GM23338 (cell line): ENCODE measurements around the gene RRBP1. TPM values are rescaled to one million over a fixed set of nuclear protein-coding genes. Genes with fewer than 3 reads are reported as not detected.

Experiments used
- ATAC-seq: fragments of 200-7000 bp; cut with Tn5 transposase; 3 replicates; pipeline ENCODE4 v1.9.1; 2020
- DNase-seq: peaks from one replicate; pipeline ENCODE4 v3.0.0-alpha.2; 2015; ENCODE audit warnings: low spot score
- H2AFZ ChIP-seq: fragments of 200-600 bp; sonication (generic); 2 replicates; pipeline ENCODE4 v1.8.0; 2016; ENCODE audit warnings: antibody characterized with exemption, mild to moderate bottlenecking, moderate library complexity
- H3F3A ChIP-seq: fragments of 200-600 bp; sonication (generic); replicated peaks from 2 replicates; pipeline ENCODE4 v1.8.0; 2017; ENCODE audit warnings: antibody characterized with exemption, mixed run types, low read depth
- H3K27ac ChIP-seq: fragments of 200-600 bp; sonication (generic); 2 replicates; pipeline ENCODE4 v1.6.1; 2016; ENCODE audit warnings: low read depth
- H3K27me3 ChIP-seq: fragments of 200-600 bp; sonication (generic); 2 replicates; pipeline ENCODE4 v1.8.0; 2016; ENCODE audit warnings: mild to moderate bottlenecking, mixed run types, moderate library complexity; ENCODE audit not compliant: insufficient read depth
- H3K36me3 ChIP-seq: fragments of 200-600 bp; sonication (generic); 2 replicates; pipeline ENCODE4 v1.8.0; 2016; ENCODE audit warnings: mild to moderate bottlenecking; ENCODE audit not compliant: insufficient read depth
- H3K4me1 ChIP-seq: fragments of 200-600 bp; sonication (generic); 2 replicates; pipeline ENCODE4 v1.8.0; 2016; ENCODE audit warnings: mild to moderate bottlenecking, moderate library complexity; ENCODE audit not compliant: insufficient read depth
- H3K4me2 ChIP-seq: fragments of 200-600 bp; sonication (generic); 2 replicates; pipeline ENCODE4 v1.7.1; 2017; ENCODE audit warnings: mixed run types
- H3K4me3 ChIP-seq: fragments of 200-600 bp; sonication (generic); 2 replicates; pipeline ENCODE4 v1.6.1; 2016; ENCODE audit warnings: mixed run types
- H3K79me2 ChIP-seq: fragments of 200-600 bp; sonication (generic); replicated peaks from 2 replicates; pipeline ENCODE4 v1.8.0; 2017; ENCODE audit warnings: mild to moderate bottlenecking; ENCODE audit not compliant: insufficient read depth
- H3K9me2 ChIP-seq: fragments of 200-600 bp; sonication (generic); 2 replicates; pipeline ENCODE4 v1.8.0; 2017; ENCODE audit not compliant: insufficient read depth
- H4K20me1 ChIP-seq: fragments of 200-600 bp; sonication (generic); replicated peaks from 2 replicates; pipeline ENCODE4 v1.8.0; 2017; ENCODE audit warnings: mild to moderate bottlenecking; ENCODE audit not compliant: insufficient read depth
- H3K27ac Mint-ChIP-seq: 2 replicates; pipeline ENCODE4 v1.8.0; 2020; ENCODE audit warnings: inconsistent platforms, mild to moderate bottlenecking, moderate library complexity, mixed read lengths
- H3K27me3 Mint-ChIP-seq: 3 replicates; pipeline ENCODE4 v1.8.0; 2022; ENCODE audit warnings: low read depth, mild to moderate bottlenecking, moderate library complexity, mixed read lengths, inconsistent platforms; ENCODE audit not compliant: insufficient read depth, poor library complexity
- H3K36me3 Mint-ChIP-seq: 3 replicates; pipeline ENCODE4 v1.8.0; 2021; ENCODE audit warnings: low read depth, mild to moderate bottlenecking, inconsistent platforms, moderate library complexity, mixed read lengths
- H3K4me1 Mint-ChIP-seq: 3 replicates; pipeline ENCODE4 v1.8.0; 2020; ENCODE audit warnings: mild to moderate bottlenecking, inconsistent platforms, mixed read lengths
- H3K4me3 Mint-ChIP-seq: 3 replicates; pipeline ENCODE4 v1.8.0; 2021; ENCODE audit warnings: moderate library complexity, mild to moderate bottlenecking, inconsistent platforms, mixed read lengths
- H3K9me3 Mint-ChIP-seq: 3 replicates; pipeline ENCODE4 v1.8.0; 2020; ENCODE audit warnings: moderate library complexity, mild to moderate bottlenecking, inconsistent platforms, mixed read lengths
- CTCF ChIP-seq, 2 experiments: fragments of 200-600 bp in 1 of 2; sonication (generic) in 1 of 2; conservative IDR thresholded peaks; 2 replicates each; pipeline versions ENCODE4 v1.5.1 to v1.6.1; 2016 to 2017; ENCODE audit warnings: antibody characterized with exemption in 2 of 2, low read depth in 2 of 2, mild to moderate bottlenecking in 2 of 2, moderate library complexity in 1 of 2
- EZH2 ChIP-seq: fragments of 200-600 bp; sonication (generic); IDR thresholded peaks from one replicate; pipeline ENCODE4 v1.8.0; 2017; ENCODE audit warnings: antibody characterized with exemption, mild to moderate bottlenecking, low read depth; ENCODE audit not compliant: unreplicated experiment
- EZH2phosphoT487 ChIP-seq: fragments of 200-600 bp; sonication (generic); IDR thresholded peaks from one replicate; pipeline ENCODE4 v1.8.1; 2018; ENCODE audit warnings: antibody characterized with exemption; ENCODE audit not compliant: unreplicated experiment
- REST ChIP-seq: IDR thresholded peaks from one replicate; pipeline ENCODE4 v1.6.1; 2018; ENCODE audit warnings: antibody characterized with exemption; ENCODE audit not compliant: unreplicated experiment
- ZNF331 ChIP-seq: fragments of 250-450 bp; sonication (Bioruptor Pico); IDR thresholded peaks from 2 replicates; pipeline ENCODE4 v1.5.0; 2020; ENCODE audit warnings: low read depth, mild to moderate bottlenecking, moderate library complexity
- polyA plus RNA-seq: library from polyadenylated mRNA; unstranded; fragments of >200 nt; fragmentation: Nextera tagmentation; extraction: Ambion mirVana; gene quantifications from 2 replicates; pipeline ENCODE4 v1.2.1, GENCODE V29; 2016
- total RNA-seq: library from RNA; depleted of rRNA; stranded (reverse); fragments of >200 nt; shearing (Covaris generic); gene quantifications from 2 replicates; pipeline ENCODE4 v1.2.3, GENCODE V29; 2014
- TF ChIP-seq, protein P1 (sequence below): fragments of 250-450 bp; sonication (Bioruptor Pico); IDR thresholded peaks from 2 replicates; pipeline ENCODE4 v1.5.0; 2020; ENCODE audit warnings: mild to moderate bottlenecking, moderate library complexity

RRBP1 gene
- total and polyA plus RNA-seq, 2 experiments from 2014 or later = 105 to 113 TPM

DNA sequence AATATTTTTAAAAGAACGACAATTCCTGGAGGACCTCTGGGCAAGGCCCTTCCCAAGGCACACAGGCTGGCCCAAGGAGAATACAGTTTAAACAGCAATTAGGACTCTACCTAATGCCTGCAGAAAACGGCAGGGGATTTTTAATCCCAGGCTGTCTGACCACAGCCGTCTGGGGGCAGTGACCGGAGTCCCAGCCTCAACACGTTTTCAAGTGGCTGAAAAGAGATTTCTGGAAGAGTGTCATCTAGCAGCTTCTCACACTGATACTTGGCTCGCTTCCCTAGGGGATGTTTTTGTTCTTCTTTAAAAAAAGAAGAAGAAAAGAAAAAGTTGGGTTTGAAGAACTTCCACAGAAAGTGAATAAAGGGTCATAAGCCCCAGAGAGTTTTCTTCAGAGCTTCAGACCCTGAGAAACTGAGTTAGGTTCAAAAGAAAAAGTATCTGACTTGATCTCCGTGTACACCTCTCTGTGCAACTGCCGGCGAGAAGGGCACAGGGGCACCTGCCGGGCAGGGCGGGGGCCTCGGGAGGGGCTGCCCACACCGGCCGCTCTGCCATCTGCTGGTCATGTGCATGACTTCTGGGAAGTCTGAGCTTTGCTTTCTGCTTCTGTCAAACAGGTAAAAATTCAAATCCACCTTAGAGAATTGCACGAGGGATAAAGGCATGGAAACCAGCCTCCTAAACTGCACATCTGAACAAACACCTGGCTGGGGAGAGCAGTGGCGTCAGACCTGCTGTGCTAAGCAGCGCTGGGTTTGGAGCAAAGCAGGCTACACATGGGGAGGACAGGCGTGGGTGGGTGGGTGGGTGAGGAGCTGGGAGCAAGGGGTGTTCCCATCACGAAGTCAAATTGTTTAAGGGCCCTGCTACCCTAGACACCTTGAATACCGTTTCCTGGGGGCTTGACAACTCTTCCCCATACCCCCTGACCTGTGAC is 33.0 kb downstream of the RRBP1 start:
- TF ChIP-seq EZH2phosphoT487 = no peak
- TF ChIP-seq CTCF (conservative IDR thresholded peaks at IDR 0.05; ENCODE audit: low read depth in 2 of 2) = peak; percentile 55 to 59
- peak; percentile 47 for DNase-seq
- H3K4me1 ChIP-seq = peaks cover 11% of the 10 kb centered on the region
- H3K9me2 ChIP-seq = no peaks in the 10 kb centered on the region
- no peak overlapping the region for H3K4me2 ChIP-seq
- Mint-ChIP-seq H3K36me3 (peaks cover 10% of the 10 kb centered on the region), H3K27me3 (peaks cover 10% of the 10 kb centered on the region), H3K9me3 (no peaks in the 10 kb centered on the region), H3K4me1 (peaks cover 47% of the 10 kb centered on the region), H3K4me3 (no peak overlapping the region), H3K27ac (0 out of 2 replicates have a peak overlapping the region, but pooled peaks have one; percentile 41)
- H3K27me3 ChIP-seq = no peaks in the 10 kb centered on the region
- no peak overlapping the region for H3K27ac ChIP-seq
- H3F3A ChIP-seq = no peaks in the 10 kb centered on the region
- H3K4me3 ChIP-seq = no peak overlapping the region
- peaks cover 11% of the 10 kb centered on the region for H4K20me1 ChIP-seq
- peak; percentile 69 for ATAC-seq
- H2AFZ ChIP-seq = no peak overlapping the region
- no peaks in the 10 kb centered on the region for H3K36me3 ChIP-seq
- H3K79me2 ChIP-seq = peaks cover 95% of the 10 kb centered on the region

- Mint-ChIP-seq H3K27me3 (peaks cover 12% of the 10 kb centered on the region), H3K36me3 (peaks cover 6% of the 10 kb centered on the region; the same call in 1 of the 3 replicates), H3K27ac (0 out of 2 replicates have a peak overlapping the region, but pooled peaks have one; percentile 70), H3K4me1 (peaks cover 46% of the 10 kb centered on the region), H3K9me3 (no peaks in the 10 kb centered on the region), H3K4me3 (no peak overlapping the region)
- ATAC-seq (no peak), DNase-seq (no peak)
- Histone ChIP-seq H3K4me3 (no peak overlapping the region), H2AFZ (no peak overlapping the region), H3K79me2 (peaks cover 95% of the 10 kb centered on the region), H3K27me3 (no peaks in the 10 kb centered on the region), H3K9me2 (no peaks in the 10 kb centered on the region), H4K20me1 (peaks cover 11% of the 10 kb centered on the region), H3F3A (no peaks in the 10 kb centered on the region), H3K36me3 (no peaks in the 10 kb centered on the region), H3K27ac (no peak overlapping the region), H3K4me2 (no peak overlapping the region), H3K4me1 (peaks cover 11% of the 10 kb centered on the region)
- TF ChIP-seq EZH2phosphoT487 (no peak), ZNF331 (CRISPR knock-in tag) (no peak), REST (no peak), EZH2 (no peak)
- TF ChIP-seq, protein P1, sequence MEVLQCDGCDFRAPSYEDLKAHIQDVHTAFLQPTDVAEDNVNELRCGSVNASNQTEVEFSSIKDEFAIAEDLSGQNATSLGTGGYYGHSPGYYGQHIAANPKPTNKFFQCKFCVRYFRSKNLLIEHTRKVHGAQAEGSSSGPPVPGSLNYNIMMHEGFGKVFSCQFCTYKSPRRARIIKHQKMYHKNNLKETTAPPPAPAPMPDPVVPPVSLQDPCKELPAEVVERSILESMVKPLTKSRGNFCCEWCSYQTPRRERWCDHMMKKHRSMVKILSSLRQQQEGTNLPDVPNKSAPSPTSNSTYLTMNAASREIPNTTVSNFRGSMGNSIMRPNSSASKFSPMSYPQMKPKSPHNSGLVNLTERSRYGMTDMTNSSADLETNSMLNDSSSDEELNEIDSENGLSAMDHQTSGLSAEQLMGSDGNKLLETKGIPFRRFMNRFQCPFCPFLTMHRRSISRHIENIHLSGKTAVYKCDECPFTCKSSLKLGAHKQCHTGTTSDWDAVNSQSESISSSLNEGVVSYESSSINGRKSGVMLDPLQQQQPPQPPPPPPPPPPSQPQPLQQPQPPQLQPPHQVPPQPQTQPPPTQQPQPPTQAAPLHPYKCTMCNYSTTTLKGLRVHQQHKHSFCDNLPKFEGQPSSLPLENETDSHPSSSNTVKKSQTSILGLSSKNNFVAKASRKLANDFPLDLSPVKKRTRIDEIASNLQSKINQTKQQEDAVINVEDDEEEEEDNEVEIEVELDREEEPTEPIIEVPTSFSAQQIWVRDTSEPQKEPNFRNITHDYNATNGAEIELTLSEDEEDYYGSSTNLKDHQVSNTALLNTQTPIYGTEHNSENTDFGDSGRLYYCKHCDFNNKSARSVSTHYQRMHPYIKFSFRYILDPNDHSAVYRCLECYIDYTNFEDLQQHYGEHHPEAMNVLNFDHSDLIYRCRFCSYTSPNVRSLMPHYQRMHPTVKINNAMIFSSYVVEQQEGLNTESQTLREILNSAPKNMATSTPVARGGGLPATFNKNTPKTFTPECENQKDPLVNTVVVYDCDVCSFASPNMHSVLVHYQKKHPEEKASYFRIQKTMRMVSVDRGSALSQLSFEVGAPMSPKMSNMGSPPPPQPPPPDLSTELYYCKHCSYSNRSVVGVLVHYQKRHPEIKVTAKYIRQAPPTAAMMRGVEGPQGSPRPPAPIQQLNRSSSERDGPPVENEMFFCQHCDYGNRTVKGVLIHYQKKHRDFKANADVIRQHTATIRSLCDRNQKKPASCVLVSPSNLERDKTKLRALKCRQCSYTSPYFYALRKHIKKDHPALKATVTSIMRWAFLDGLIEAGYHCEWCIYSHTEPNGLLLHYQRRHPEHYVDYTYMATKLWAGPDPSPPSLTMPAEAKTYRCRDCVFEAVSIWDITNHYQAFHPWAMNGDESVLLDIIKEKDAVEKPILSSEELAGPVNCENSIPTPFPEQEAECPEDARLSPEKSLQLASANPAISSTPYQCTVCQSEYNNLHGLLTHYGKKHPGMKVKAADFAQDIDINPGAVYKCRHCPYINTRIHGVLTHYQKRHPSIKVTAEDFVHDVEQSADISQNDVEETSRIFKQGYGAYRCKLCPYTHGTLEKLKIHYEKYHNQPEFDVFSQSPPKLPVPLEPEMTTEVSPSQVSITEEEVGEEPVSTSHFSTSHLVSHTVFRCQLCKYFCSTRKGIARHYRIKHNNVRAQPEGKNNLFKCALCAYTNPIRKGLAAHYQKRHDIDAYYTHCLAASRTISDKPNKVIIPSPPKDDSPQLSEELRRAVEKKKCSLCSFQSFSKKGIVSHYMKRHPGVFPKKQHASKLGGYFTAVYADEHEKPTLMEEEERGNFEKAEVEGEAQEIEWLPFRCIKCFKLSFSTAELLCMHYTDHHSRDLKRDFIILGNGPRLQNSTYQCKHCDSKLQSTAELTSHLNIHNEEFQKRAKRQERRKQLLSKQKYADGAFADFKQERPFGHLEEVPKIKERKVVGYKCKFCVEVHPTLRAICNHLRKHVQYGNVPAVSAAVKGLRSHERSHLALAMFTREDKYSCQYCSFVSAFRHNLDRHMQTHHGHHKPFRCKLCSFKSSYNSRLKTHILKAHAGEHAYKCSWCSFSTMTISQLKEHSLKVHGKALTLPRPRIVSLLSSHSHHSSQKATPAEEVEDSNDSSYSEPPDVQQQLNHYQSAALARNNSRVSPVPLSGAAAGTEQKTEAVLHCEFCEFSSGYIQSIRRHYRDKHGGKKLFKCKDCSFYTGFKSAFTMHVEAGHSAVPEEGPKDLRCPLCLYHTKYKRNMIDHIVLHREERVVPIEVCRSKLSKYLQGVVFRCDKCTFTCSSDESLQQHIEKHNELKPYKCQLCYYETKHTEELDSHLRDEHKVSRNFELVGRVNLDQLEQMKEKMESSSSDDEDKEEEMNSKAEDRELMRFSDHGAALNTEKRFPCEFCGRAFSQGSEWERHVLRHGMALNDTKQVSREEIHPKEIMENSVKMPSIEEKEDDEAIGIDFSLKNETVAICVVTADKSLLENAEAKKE = no peak
These were observed 33.8 kb downstream of the RRBP1 start for GRCh38 chr20:17648315-17648646.
